Effector memory CD4-positive, alpha-beta T cell (primary cell): ENCODE measurements around the gene ERMN.

Experiments
- DNase-seq, 3 donors: peaks; one replicate each; pipeline ENCODE4 v3.0.0-alpha.2; 2020
- H3K27ac ChIP-seq: 2 replicates; pipeline ENCODE4 v1.7.0; 2013; ENCODE audit warnings: mild to moderate bottlenecking, low read length, moderate library complexity; ENCODE audit not compliant: insufficient read depth, poor library complexity, severe bottlenecking
- H3K27me3 ChIP-seq: replicated peaks from 2 replicates; pipeline ENCODE4 v1.7.0; 2013; ENCODE audit warnings: mild to moderate bottlenecking, low read length; ENCODE audit not compliant: insufficient read depth, control insufficient read depth, poor library complexity, severe bottlenecking
- H3K36me3 ChIP-seq: 2 replicates; pipeline ENCODE4 v1.7.0; 2013; ENCODE audit warnings: mild to moderate bottlenecking, low read length, moderate library complexity; ENCODE audit not compliant: control insufficient read depth, insufficient read depth
- H3K4me1 ChIP-seq: 2 replicates; pipeline ENCODE4 v1.7.0; 2013; ENCODE audit warnings: low read length, mild to moderate bottlenecking; ENCODE audit not compliant: control insufficient read depth, insufficient read depth, poor library complexity, severe bottlenecking
- H3K4me3 ChIP-seq: 2 replicates; pipeline ENCODE4 v1.7.0; 2013; ENCODE audit warnings: low read length, low read depth, mild to moderate bottlenecking; ENCODE audit not compliant: insufficient read depth, poor library complexity, severe bottlenecking
- H3K9me3 ChIP-seq: 2 replicates; pipeline ENCODE4 v1.7.0; 2013; ENCODE audit warnings: mild to moderate bottlenecking, low read length, moderate library complexity; ENCODE audit not compliant: control insufficient read depth

The ERMN gene

DNA sequence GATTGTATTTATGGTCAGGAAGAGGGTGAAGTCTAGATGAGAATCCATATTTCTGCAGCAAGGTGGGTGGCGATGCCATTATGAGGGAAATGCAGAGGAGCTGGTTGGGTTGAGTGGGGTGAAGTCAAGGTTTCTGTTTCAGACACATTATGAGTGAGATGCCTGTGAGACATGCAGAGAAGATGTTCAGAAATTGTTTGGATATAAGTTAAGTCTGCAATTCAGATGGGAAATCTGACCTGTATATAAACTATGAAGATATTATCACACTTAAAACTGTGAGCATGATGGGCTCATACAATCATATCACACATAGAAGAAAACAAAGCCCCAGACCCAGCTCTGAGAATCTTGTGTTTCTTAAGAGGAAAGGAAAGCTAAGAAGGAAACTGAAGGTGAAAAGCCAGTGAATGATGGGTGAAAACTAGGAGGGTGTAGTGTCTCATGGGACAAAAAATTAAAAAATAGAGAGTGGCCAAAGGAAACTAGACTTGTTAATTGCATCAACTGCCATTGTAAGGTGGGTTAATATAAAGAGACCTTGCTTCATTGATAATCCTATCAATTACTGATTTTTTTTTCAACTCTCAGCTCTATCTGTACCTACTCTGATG, 53.9 kb downstream of the ERMN start:
- no peak for DNase-seq
- no peaks in the 10 kb centered on the region for H3K9me3 ChIP-seq
- no peaks in the 10 kb centered on the region for H3K4me1 ChIP-seq
- no peak overlapping the region for H3K4me3 ChIP-seq
- no peaks in the 10 kb centered on the region for H3K27me3 ChIP-seq
- no peak overlapping the region for H3K27ac ChIP-seq
- H3K36me3 ChIP-seq, result no peaks in the 10 kb centered on the region

DNA sequence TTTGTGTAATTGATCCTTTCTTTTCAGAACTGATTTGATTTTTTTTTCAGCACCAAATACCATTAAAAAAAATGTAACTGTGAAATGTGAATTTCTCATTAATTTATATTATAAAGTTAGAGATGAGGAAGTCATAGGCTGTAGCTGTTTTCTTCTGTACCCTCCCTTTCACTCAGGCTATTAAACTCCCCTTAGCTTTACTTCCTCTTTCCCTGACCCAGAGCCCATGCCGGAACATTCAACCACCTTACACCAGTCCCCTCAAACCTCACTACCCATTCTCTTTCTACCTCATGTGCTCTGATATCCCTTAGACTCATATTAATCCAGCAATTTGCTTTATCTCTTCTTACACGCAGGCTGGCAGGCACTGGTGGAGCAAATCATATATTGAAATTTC, 55.7 kb downstream of the ERMN start:
- no peak overlapping the region for H3K27ac ChIP-seq
- no peak for DNase-seq
- H3K9me3 ChIP-seq, result no peaks in the 10 kb centered on the region
- no peaks in the 10 kb centered on the region for H3K4me1 ChIP-seq
- no peaks in the 10 kb centered on the region for H3K27me3 ChIP-seq
- no peak overlapping the region for H3K4me3 ChIP-seq
- no peaks in the 10 kb centered on the region for H3K36me3 ChIP-seq

DNA sequence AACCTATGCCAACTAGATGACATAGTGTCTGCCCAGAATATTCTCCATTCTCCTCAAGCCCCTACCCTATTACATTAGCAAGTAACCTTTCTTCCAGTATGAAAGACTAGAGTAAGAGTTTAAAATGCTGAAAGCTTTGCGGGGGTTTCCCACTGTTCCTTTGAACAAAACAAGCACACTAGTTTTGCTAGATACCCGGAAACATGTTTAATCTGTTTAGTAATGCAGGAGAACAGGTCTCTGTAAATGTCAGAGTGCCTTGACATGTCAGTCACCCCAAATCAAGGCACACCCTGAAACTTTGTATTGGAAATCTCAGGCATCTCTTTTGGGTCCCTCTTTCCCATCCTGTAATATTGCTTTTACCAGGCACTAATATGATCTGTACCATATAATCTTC, 56.6 kb downstream of the ERMN start:
- no peaks in the 10 kb centered on the region for H3K4me1 ChIP-seq
- no peak overlapping the region for H3K27ac ChIP-seq
- no peak overlapping the region for H3K4me3 ChIP-seq
- no peaks in the 10 kb centered on the region for H3K27me3 ChIP-seq
- no peaks in the 10 kb centered on the region for H3K9me3 ChIP-seq
- no peaks in the 10 kb centered on the region for H3K36me3 ChIP-seq
- no peak for DNase-seq
